GM04503 (cell line): ENCODE measurements around the gene ZNHIT3.

Experiments
- DNase-seq: peaks from one replicate; pipeline ENCODE4 v3.0.0-alpha.2; 2012; ENCODE audit warnings: low read depth

Gene ZNHIT3

GRCh38 chr17:36511216-36511615, 24.7 kb downstream of the ZNHIT3 start:
- DNase-seq, result no peak

DNA sequence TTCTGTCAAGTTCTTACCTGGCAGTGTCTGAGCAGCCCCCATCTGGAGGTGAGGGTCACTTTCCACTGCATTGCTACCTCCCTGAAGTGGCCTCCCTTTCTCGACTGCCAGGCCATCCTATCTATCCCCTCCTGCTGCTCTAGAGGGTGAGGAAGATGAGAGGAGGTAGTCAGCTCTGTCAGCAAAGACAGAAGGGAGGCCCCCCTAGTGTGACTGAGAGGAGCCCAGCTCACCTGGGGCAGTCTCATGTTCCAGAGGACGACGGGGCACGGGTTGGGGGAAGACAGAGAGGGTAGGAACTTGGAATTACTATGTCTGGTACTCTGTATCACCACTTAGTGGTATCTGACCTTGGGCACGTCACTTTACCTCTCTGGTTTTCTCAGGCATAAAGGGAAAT, 26.2 kb downstream of the ZNHIT3 start:
- no peak for DNase-seq

GRCh38 chr17:36514856-36515255, 28.4 kb downstream of the ZNHIT3 start:
- no peak for DNase-seq

DNA sequence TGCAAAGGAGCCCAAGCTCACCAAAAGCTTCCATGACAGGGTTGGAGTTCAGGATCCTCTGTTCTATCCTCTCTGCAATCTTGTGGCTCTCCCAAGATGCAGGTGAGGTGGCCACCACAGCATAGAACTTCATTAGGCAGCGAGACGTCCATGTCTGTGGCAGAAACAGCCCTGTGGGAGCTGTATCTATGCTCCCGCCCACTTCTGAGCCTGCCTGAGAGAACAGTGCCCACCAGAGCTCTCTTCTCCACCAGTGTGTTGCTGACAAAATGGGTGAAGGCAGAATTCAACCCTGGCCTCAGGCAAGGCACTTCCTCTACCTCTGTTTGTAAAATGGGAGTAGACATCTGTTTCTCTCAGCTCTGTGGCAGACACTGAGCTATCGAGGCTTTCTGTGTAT, 29.4 kb downstream of the ZNHIT3 start:
- DNase-seq, result no peak

- DNase-seq, result no peak
Measured at GRCh38 chr17:36523113-36523512, 36.6 kb downstream of the ZNHIT3 start.

GRCh38 chr17:36524428-36524876, 38.0 kb downstream of the ZNHIT3 start:
- no peak for DNase-seq

GRCh38 chr17:36525113-36525512, 38.6 kb downstream of the ZNHIT3 start:
- DNase-seq, result no peak

GRCh38 chr17:36525888-36526287, 39.4 kb downstream of the ZNHIT3 start:
- no peak for DNase-seq

DNA sequence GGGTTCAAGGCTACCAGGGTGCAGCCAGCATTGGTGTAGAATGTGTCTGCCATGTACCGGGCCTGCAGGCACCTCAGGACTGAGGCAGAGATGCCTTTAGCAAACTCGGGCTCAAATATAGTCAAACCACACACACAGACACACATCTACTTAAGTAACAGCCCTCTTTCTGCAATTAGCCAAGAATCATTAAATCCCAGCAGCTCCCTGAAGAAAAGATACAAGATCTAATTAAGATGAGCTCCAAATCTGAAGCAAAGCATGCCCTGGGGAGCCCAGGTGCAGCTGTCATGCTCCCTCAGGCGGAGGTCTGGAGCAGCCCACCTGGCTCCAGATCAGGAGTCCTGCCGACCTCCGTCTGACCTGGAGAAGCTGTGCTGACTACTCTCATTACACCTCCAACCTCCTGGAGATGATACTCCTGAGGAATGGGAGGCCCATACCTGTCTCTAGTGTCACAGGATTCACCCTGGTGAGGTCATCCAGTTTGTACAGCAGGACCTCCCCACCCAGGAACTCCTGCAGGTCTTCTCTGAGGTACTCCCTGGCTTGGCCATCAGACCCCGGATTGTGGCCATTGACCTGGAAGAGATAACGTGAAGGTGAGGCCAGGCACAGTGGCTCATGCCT, 41.3 kb downstream of the ZNHIT3 start:
- DNase-seq, result no peak

DNA sequence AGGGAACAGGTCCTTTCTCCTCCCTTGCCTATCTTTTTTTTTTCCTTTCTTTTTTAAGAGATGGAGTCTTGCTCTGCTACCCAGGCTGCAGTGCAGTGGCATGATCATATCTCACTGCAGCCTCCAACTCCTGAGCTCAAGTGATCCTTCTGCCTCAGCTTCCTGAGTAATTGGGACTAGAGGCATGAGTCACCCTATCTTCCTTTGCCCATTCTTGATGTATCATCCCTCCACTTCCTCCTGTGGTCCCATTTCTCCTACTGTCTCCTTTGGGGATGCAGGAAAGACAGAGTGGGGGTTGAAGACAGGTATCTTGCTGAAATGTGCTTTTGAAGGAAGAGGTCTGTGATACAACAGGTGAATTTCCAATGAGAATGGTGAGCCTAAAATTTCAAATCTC, 42.6 kb downstream of the ZNHIT3 start:
- peak; percentile 22 for DNase-seq

GRCh38 chr17:36532435-36532975, 46.0 kb downstream of the ZNHIT3 start:
- no peak for DNase-seq

GRCh38 chr17:36533935-36534839, 47.7 kb downstream of the ZNHIT3 start:
- peak; percentile 11 for DNase-seq

DNA sequence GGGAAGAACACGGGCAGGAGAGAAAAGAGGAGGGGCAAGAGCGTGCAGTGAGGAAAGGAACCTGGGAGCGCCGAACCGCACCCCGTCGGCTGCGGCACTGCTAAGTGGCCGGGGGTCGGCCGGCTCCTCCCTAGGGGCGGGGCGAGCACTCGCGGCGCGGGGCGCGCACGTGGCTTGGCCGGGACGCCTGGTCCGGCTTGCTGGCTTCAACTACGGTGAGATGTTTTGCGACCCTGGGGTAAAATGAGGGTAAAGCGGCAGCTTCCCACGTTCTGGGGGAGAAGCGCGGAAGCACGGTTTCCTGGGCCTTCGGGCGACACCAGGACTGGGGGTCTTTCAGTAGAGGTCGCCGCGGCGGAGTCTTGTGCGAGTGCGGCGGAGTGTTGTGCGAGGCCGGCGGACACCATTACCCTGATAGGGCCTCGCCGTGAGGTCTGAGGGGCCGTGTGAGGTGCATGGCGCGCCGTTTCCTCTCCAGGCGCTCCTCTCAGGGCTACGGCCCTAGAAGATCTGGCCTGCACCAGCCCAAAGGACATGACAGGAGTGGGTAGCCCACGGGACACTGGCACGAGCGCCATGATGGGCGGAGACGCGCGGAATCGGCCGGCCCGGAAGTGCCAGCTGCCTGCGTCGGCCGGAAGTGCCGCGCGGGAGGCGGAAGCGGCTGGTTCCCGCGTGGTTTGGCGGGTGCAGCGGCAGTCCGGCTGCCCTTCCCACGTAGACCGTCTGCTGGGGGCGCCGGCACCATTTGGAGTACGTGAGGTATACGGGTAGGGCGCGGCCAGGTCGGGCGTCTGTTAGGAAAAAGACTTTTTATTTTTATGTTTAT, 48.6 kb downstream of the ZNHIT3 start, which contains the start of the genes MYO19 and PIGW:
TSS of gene MYO19 (minus strand) at position 29 of the 829 bp plus-strand sequence. CDS start 2,330 bp downstream, outside the sequence.
TSS of gene PIGW (plus strand) at position 148 of the 829 bp plus-strand sequence. CDS start 2,115 bp downstream, outside the sequence.
- peak; percentile 42 for DNase-seq

GRCh38 chr17:36535669-36536081, 49.2 kb downstream of the ZNHIT3 start:
- DNase-seq, result no peak

GRCh38 chr17:36540696-36541095, 54.2 kb downstream of the ZNHIT3 start:
- DNase-seq, result no peak

DNA sequence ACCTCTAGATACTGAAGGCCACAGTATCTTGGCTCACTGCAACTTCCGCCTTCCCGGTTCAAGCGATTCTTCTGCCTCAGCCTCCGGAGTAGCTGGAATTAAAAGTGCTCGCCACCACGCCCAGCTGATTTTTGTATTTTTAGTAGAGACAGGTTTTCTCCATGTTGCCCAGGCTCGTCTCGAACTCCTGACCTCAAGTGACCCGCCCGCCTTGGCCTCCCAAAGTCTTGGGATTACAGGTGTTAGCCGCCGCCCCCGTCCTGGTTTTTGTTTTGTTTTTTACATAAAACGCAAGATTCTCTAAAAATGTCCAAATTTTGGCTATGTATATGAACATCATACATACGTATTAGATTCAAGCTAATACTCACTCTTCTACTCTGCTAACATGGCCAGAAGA, 56.3 kb downstream of the ZNHIT3 start:
- no peak for DNase-seq

DNA sequence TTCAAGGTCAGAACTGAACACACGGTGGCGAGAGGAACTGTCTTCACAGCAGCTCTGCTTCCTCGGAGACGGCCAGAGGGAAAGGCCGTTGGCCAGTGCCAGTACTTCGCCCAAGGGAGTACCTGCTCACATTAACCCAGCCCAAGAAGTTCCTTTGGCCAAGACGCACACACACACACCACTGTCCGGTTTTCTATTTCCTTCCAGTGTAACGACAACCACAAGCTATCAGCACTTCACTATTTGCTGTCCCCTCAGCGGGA, 57.5 kb downstream of the ZNHIT3 start:
- peak; percentile 27 for DNase-seq

DNA sequence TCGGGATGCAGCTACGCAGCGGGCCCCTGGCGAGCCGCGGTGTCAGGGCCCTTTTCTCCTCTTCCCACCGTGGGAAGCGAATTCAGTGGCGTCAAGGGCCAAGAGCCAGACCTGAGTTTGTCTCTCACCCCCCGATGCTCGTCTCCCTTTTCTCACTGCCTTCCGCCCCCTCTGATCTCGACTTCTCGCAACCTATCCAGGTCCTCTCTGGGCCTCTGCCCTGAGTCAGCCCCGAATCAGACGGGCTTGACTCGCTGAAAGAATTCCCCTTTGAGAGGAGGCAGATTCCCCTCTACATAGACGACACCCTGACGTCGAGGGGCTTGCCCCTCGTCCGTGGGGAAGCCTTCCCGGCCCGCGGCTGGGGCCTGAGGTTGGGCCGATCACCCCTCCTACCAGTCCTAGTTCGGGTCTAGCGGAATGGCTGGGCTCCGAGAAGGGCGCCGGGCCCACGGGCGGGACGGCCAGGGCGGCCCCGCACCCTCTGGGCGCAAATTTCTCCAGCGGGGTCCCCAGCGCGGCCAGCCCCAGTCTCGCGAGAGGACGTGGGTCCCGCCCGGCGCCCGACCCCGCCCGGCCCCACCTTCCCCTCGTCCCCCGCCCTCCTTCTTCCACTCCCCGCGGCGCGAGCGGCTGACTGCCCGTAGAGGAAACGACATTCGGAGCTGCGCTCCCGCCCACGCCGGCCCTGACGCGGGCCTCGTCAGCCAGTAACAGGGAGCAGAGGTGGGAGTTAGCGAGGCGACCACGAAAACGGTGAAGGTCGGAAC, 58.0 kb downstream of the ZNHIT3 start, which contains the start of gene GGNBP2:
TSS of gene GGNBP2 (plus strand) at position 613 of the 770 bp plus-strand sequence. CDS start 806 bp downstream, outside the sequence.
- DNase-seq, result peak; percentile 52

GRCh38 chr17:36545077-36545464, 58.6 kb downstream of the ZNHIT3 start:
- DNase-seq, result no peak
